ENCODE measurements around the gene HSP90AB1.

HSP90AB1 gene

GRCh38 chr6:44222486-44223318 lies 24.2 kb upstream of the HSP90AB1 start:
- H3K4me3 ChIP-seq (replicated peaks in 1 of 2; ENCODE audit: low read depth in 2 of 2, low read length in 2 of 2) = peak overlapping the region; percentile 50 to 60
- no peak for DNase-seq (ENCODE audit: low read depth in 2 of 2)
- TF ChIP-seq CTCF (IDR thresholded peaks at IDR 0.05; ENCODE audit: low read depth, low read length) = no peak

GRCh38 chr6:44223319-44224028 lies 23.4 kb upstream of the HSP90AB1 start, which contains the start of gene SLC29A1:
SLC29A1 (plus strand) TSS chr6:44223595; CDS start chr6:44227314, 3,719 bp downstream.
- TF ChIP-seq CTCF (IDR thresholded peaks at IDR 0.05; ENCODE audit: low read depth, low read length) = no peak
- DNase-seq (ENCODE audit: low read depth in 2 of 2) = peak; percentile 34 to 42
- peak within 1 kb of the TSS; percentile 50 to 60 for H3K4me3 ChIP-seq (replicated peaks in 1 of 2; ENCODE audit: low read depth in 2 of 2, low read length in 2 of 2)

- peak in 1 of 2 donors; percentile 28 for DNase-seq (ENCODE audit: low read depth in 2 of 2)
- peak overlapping the region; percentile 50 to 60 for H3K4me3 ChIP-seq (replicated peaks in 1 of 2; ENCODE audit: low read depth in 2 of 2, low read length in 2 of 2)
- no peak for TF ChIP-seq CTCF (IDR thresholded peaks at IDR 0.05; ENCODE audit: low read depth, low read length)
Observed at GRCh38 chr6:44224029-44224964, 22.6 kb upstream of the HSP90AB1 start.

- H3K4me3 ChIP-seq (replicated peaks in 1 of 2; ENCODE audit: low read depth in 2 of 2, low read length in 2 of 2) = no peak overlapping the region
- TF ChIP-seq CTCF (IDR thresholded peaks at IDR 0.05; ENCODE audit: low read depth, low read length) = no peak
- no peak for DNase-seq (ENCODE audit: low read depth in 2 of 2)
Observed at GRCh38 chr6:44224965-44225305, 22.0 kb upstream of the HSP90AB1 start.

- no peak for TF ChIP-seq CTCF (IDR thresholded peaks at IDR 0.05; ENCODE audit: low read depth, low read length)
- no peak for DNase-seq (ENCODE audit: low read depth in 2 of 2)
- H3K4me3 ChIP-seq (replicated peaks in 1 of 2; ENCODE audit: low read depth in 2 of 2, low read length in 2 of 2) = no peak overlapping the region
Observed at GRCh38 chr6:44225579-44226325, 21.1 kb upstream of the HSP90AB1 start.
